GM10847 (cell line): ENCODE data around the gene GAL3ST2.

Source experiments
- POLR2A ChIP-seq: IDR thresholded peaks from 2 replicates; pipeline ENCODE4 v1.6.1; 2011; ENCODE audit not compliant: insufficient read length; ENCODE audit errors: extremely low read depth

Gene GAL3ST2

DNA sequence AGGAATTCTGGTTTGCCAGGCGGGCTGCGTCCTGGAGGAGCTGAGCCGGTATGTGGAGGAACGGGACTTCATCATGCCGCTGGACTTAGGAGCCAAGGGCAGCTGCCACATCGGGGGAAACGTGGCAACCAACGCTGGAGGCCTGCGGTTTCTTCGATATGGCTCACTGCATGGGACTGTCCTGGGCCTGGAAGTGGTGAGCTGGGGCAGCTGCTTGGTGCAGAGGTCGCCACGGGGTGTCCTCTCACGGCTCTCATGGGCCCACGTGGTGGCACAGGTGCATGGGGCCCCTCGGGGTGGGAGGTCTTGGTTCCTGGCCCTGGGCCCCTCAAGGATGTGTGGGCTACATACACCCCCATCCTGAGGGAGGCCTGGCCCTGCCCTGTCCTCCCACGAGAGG is 33.0 kb upstream of the GAL3ST2 start:
- TF ChIP-seq POLR2A: no peak

DNA sequence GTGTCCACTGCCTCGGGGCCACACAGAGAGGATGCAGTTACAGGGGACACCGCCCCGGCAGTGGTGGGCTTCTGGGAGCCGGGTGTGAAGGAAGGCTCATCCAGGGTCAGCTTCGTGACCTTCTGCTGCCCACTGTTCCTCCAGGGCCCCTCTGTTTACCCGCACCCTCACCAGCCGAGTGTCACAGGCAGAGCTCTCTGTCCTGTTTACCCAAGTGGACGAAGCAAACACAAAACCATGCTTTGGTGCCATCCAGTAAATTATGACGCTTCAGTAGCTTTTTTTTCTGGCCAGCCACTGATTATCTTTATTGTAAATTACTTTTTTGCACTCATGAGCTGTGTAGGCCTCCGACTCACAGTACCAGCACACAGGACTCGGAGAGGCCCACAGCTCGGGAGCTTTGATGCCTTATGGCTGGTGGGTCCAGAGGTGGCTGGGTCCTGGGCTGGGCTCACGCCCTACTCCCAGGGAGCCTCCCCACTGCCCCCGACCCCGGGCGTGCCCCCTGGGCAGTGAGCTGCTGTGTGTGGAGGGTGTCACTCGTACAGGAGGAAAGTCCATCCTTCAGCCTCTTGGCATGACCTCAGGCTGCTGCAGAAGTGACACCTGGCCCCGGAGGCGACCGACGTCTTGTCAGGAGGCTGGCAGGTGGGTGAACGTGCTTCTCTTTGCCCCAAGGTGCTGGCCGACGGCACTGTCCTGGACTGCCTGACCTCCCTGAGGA is 32.4 kb upstream of the GAL3ST2 start:
- no peak for TF ChIP-seq POLR2A

DNA sequence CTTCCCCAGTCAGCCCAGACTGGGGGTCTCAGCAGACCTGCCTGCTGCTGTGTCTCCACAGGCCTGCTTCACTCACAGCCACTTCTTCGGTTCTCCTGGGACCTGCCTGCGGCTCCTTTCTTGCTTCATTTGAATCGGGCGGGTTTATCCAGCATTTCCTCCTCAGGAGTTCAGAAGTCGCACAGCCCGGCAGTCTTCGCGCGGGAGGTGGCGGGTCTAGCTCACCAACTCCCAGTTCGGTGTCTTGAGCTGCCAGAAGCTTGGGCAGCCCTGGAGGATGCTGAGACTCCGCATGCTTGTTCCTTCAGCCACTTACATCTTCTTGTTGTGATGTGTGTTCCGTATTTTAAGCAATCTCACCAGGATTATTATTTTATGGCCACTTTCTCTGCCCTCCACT is 31.3 kb upstream of the GAL3ST2 start:
- no peak for TF ChIP-seq POLR2A

DNA sequence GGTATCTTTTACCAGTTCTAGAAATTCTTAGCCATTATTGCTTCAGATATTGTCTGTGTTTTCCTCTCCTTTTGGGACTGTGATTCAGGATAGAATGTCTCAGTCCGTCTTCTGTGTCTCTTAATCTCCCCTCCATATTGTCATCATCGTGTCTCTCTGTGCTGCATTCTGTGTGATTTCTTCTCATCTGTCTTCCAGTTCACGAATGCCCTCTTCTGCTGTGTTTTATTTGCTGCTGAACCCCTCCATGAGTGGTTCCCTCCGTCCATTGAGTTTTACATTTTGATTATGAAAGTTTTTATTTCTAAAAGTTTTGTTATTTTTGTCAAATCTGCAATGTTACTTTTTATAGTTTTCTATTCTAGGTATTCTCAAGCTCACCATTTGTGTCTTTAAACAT is 30.5 kb upstream of the GAL3ST2 start:
- no peak for TF ChIP-seq POLR2A

DNA sequence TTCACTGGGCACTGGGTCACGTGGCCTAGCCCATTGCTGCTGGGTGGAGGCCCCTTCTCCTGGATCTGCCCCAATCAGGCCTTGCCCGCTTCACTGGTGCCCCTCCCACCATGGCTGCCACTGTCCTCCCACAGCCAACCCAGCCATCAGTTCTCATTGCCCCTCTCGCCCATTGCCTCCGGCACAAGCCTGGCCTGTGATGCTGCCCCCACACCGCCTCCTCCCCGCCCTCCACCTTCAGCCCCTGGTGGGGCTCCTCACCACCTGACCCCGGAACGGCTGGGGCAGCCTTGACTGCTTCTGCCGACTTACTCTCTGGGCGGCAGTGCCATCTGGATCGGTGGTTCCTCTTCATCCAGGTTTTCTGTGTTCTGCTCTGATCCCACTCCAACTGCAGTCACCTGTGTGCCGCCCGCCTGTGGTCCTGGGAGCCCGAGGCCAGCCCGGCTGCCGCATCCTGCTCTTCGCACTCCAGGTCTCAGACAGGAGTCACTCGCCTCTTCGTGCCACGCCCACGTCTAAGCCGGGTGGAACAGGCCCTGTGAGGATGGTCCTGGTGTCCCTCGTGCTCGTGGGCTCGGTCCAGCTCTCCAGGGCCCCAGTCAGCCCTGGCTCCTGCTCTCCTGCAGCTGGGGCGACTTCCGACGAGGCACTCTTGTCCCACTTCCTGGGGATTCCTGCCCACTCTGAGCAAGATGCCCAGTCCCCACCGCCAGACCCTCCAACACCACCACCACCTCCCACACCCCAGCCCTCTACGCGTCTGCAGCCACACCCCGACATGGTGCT is 28.0 kb upstream of the GAL3ST2 start:
- TF ChIP-seq POLR2A: no peak

DNA sequence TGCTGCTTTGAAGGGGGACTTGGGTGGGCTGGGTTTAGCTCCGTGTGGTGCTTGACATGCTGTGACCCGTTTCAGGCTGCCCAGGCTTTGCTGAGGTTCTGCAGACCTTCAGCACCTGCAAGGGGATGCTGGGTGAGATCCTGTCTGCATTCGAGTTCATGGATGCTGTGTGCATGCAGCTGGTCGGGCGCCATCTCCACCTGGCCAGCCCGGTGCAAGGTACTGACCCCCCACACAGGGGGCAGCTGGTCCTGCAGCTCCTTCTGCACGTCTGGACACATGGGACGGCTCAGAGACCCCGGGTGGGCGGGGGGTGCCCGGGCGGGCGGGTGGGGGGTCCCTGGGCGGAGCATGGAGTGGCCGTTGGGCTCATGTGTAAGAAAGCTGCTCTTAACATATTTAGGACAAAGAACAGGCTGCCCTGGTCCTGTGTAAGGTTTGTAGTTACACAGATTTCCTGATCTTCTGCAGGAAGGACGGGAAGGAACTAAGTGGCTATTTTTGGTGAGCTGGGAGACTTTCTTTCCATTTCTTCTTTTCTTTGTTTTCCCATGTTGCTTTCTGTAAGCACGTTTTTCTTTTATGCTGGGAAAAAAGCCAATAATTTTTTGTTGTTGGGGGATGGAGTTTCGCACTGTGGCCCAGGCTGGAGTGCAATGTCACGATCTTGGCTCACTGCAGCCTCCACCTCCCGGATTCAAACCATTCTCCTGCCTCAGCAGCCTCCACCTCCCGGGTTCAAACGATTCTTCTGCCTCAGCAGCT is 26.4 kb upstream of the GAL3ST2 start:
- TF ChIP-seq POLR2A: no peak

DNA sequence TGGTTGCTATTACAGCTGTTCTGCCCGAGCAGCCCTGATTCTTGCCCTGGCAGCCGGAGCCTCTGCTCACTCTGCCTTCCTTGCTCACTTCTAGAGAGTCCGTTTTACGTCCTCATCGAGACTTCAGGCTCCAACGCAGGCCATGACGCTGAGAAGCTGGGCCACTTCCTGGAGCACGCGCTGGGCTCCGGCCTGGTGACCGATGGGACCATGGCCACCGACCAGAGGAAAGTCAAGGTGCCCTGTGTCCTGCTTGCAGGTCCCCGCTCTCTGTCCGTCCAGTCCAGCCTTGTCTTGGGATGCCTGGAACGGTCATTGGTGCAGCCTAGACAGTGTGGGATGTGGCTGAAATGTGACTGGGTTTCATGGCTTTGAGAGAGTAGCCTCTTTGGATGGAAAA is 25.5 kb upstream of the GAL3ST2 start:
- no peak for TF ChIP-seq POLR2A

DNA sequence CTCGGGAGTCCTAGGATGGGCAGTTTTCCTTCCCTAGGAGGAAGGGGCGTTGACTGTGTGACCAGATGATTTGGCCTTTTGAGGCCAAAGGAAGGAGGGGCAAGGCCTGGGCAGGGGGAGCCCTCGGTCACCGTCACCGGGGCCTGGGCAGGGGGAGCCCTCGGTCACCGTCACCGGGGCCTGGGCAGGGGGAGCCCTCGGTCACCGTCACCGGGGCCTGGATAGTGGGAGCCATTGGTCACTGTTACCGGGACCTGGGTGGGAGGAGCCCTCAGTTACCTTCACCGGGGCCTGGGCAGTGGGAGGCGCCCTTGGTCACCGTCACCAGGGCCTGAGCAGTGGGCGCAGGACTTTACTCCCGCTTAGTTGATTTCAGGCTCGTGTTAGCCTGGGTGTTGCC is 24.8 kb upstream of the GAL3ST2 start:
- TF ChIP-seq POLR2A: no peak

DNA sequence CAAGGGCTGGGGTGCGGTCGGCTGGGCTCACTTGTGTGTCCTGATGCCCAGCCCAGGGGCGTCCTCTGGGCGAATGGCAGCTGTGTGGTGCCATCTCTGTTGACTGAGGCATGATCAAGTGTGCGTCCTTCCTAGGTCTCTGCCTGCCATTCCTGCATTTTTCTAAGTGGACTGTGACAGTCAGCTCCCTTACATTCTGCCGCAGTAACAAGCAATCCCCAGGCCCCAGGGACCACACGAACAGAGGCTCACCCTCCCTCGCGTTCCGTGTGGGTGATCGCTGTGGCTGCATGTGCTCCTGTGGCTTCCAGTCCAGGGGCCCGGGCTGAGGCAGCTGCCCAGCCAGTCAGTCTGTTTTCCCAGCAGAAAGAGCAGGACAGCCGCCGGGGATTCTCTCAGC is 24.4 kb upstream of the GAL3ST2 start:
- no peak for TF ChIP-seq POLR2A

DNA sequence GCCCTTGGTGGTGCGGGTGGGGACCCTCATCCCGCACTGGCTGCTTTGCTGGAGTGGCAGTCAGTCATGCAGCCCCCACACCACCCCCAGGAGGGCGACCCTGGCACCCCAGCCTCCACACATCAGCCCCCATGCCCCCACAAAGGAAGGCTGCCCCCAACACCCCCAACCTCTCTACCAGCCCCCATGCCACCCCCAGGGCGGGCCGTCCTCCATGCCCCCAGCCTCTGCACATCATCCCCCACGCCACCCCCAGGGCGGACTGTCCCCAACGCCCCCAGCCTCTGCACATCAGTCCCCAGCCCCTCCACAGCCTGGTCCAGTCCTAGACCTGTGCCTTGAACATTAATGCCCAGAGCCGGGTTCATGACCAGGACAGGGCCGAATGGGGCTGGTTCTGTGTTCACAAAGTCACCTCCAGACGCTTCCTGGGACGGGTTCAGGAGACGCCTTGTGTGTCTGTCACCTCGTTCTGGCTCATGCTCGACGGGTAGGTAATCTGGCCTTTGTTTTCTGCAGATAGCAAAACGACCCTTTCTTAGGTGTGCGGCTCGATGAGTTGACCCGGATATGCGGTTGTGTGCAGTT is 23.8 kb upstream of the GAL3ST2 start:
- TF ChIP-seq POLR2A: no peak

DNA sequence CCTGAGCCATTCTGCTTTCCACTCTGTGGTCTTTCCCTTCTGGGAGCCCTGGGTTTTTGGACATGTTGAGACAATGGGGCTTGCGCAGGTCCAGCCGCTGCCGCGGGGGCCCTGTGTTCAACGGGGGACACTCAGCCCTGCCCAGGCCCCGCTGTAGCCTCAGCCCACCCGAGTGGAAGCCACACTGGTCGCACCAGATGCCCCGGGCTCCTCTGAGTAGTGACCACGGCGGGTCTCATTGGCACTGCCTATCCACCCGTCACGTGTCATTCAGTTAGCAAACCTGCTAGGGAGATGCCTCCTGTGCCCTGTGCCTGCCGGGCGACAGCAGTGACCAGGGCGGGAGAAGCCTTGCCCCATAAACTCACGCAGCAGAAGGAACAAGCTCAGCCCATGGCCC is 23.1 kb upstream of the GAL3ST2 start:
- no peak for TF ChIP-seq POLR2A

DNA sequence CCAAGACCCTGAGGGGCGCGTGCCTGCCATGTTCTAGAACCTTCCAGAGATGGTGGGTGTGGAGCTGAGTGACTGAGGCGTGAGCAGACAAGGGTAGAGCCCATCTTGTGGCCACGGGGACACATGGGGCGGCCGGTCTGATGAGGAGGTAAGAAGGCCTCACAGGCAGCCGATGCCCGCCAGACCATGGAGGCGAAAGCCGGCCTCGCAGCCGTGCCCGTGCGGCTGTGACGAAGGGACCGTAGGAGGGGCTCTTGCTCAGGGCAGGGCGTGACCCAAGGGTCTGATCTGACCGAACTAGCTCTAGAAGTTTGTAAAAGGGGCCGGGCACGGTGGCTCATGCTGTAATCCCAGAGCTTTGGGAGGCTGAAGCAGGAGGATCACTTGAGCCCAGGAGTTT is 22.6 kb upstream of the GAL3ST2 start:
- no peak for TF ChIP-seq POLR2A

DNA sequence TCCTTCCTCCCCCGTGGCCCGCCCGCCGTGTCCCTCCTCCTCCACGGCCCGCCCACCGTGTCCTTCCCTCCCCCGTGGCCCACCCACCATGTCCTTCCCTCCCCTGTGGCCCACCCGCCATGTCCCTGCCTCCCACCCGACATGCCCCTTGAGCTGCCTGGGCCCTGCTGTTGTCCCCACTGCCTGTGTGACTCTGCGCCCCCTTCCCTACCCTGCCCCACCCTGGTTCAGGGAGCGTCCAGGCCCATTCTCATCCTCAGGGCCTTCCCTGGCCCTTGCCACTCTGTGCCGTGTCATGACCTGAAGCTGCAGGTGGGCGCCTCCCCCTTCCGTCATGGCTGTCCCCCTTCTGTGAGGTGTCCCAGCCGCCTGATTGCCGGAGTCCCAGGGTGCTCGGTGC is 21.5 kb upstream of the GAL3ST2 start:
- TF ChIP-seq POLR2A: no peak

DNA sequence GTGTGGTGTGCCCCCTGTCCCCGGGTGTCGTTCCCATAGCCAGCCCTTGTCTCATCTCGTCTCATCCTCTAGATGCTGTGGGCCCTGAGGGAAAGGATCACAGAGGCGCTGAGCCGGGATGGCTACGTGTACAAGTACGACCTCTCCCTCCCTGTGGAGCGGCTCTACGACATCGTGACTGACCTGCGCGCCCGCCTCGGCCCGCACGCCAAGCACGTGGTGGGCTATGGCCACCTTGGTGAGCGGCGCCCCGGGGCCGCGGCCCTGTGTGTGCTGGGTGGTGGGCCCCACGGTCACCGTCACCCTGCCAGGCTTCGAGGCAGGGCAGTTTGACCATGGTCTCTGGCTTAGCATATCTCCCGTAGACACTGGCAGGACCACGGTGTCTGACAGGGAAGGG is 20.8 kb upstream of the GAL3ST2 start:
- TF ChIP-seq POLR2A: no peak

DNA sequence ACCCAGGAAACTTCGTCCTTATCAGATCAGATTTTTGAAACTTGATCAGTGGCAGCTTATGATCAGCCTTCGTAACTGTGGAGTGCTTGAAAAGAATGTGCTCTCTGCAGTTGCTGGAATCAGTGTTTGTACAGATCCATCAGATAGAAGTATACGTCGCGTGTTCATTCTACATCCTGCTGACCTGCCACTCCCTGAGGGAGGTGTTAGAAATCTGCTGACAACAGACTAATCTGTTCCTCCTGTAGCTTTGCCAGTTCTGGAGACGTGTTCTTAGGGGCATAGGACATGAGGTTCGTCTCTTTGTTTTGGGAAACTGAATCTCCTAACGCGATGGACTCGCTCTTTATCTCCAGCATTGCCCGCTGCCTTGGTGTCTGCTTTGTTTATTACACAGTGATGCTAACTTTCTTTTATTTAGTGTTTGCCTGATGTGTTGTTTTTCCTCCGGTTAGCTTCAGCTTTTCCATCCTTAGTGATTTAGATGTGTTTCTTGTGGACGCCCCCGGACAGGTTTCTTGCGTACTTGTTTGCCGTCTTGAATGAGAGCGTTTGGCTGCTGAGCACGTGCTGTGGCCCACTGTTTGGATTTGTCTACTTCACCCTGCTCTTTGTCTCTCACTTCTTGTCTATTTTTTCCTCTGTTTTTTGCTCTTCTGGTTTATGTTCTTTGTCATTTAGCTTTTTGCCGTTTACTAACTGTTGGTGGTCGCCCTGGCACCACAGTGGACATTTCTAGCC is 17.4 kb upstream of the GAL3ST2 start:
- TF ChIP-seq POLR2A: no peak
